ENCODE data around the gene ARL8A.

- TF ChIP-seq CTCF (IDR thresholded peaks at IDR 0.05) (no peak), POLR2A (IDR thresholded peaks at IDR 0.05) (no peak)
Observed at GRCh38 chr1:202086579-202087350, 57.8 kb downstream of the ARL8A start.

Measured in right lobe of liver (tissue), 4 donors.